IMR-90 (cell line): ENCODE results near the gene TBCD. TPM values are rescaled to one million over a fixed set of nuclear protein-coding genes. Genes with fewer than 3 reads are reported as not detected.

ENCODE experiments used
- ATAC-seq: fragments of 200-7000 bp; cut with Tn5 transposase; 2 replicates; pipeline ENCODE4 v1.9.1; 2020; ENCODE audit warnings: low read depth, mild to moderate bottlenecking, moderate library complexity
- BruUV-seq: library from RNA; stranded (reverse); fragments of 400-500 nt; replicated peaks from 2 replicates; lab custom pipeline; 2021; lab: Mats Ljungman, UMichigan
- CTCF ChIA-PET: fragments of 300-600 bp; formaldehyde crosslinking; extraction: SDS; loops from one replicate; lab custom pipeline; 2021; ENCODE audit warnings: antibody characterized with exemption; lab: Yijun Ruan, JAX
- POLR2A ChIA-PET: fragments of 300-600 bp; sonication (Branson Sonifier 250); formaldehyde crosslinking; loops from one replicate; lab custom pipeline; 2022; ENCODE audit warnings: antibody characterized with exemption; ENCODE audit not compliant: unreplicated experiment; lab: Charles Lee
- DNase-seq: peaks from one replicate; pipeline ENCODE4 v3.0.0; 2013
- H2AFZ ChIP-seq: replicated peaks from 2 replicates; pipeline ENCODE3; 2013; ENCODE audit warnings: low read length, mild to moderate bottlenecking; ENCODE audit not compliant: poor library complexity
- H2AK5ac ChIP-seq: 2 replicates; pipeline ENCODE4 v1.6.1; 2013; ENCODE audit warnings: low read depth, low read length, inconsistent platforms
- H2AK9ac ChIP-seq: replicated peaks from 2 replicates; pipeline ENCODE3; 2013; ENCODE audit warnings: mild to moderate bottlenecking, low read depth, low read length, moderate library complexity; ENCODE audit not compliant: poor library complexity
- H2BK120ac ChIP-seq: 2 replicates; pipeline ENCODE4 v1.6.1; 2013; ENCODE audit warnings: low read depth, low read length, inconsistent platforms
- H2BK15ac ChIP-seq: 3 replicates; pipeline ENCODE4 v1.6.1; 2013; ENCODE audit warnings: low read depth, low read length, inconsistent platforms
- H2BK20ac ChIP-seq: 2 replicates; pipeline ENCODE4 v1.6.1; 2013; ENCODE audit warnings: low read depth, mild to moderate bottlenecking, inconsistent platforms, low read length, moderate library complexity
- H2BK5ac ChIP-seq: 2 replicates; pipeline ENCODE4 v1.6.1; 2013; ENCODE audit warnings: mild to moderate bottlenecking, low read depth, low read length, inconsistent platforms; ENCODE audit not compliant: poor library complexity, severe bottlenecking
- H3K14ac ChIP-seq: replicated peaks from 2 replicates; pipeline ENCODE4 v1.6.1; 2013; ENCODE audit warnings: low read depth, low read length, inconsistent platforms
- H3K18ac ChIP-seq: 2 replicates; pipeline ENCODE4 v1.6.1; 2013; ENCODE audit warnings: low read depth, low read length, control low read depth
- H3K23ac ChIP-seq: 2 replicates; pipeline ENCODE4 v1.6.1; 2013; ENCODE audit warnings: low read depth, low read length, inconsistent platforms
- H3K27ac ChIP-seq: 2 replicates; pipeline ENCODE4 v1.5.1; 2013; ENCODE audit warnings: mild to moderate bottlenecking, control low read depth, low read length; ENCODE audit not compliant: insufficient read depth
- H3K27me3 ChIP-seq: 2 replicates; pipeline ENCODE4 v1.6.1; 2013; ENCODE audit warnings: low read length; ENCODE audit not compliant: control insufficient read depth, insufficient read depth
- H3K36me3 ChIP-seq: 2 replicates; pipeline ENCODE4 v1.6.1; 2013; ENCODE audit warnings: low read length, mixed read lengths; ENCODE audit not compliant: control insufficient read depth, insufficient read depth
- H3K4ac ChIP-seq: 2 replicates; pipeline ENCODE4 v1.6.1; 2013; ENCODE audit warnings: low read depth, low read length, inconsistent platforms
- H3K4me1 ChIP-seq: 2 replicates; pipeline ENCODE4 v1.6.1; 2013; ENCODE audit warnings: low read length, mixed read lengths; ENCODE audit not compliant: control insufficient read depth, insufficient read depth
- H3K4me2 ChIP-seq: 2 replicates; pipeline ENCODE4 v1.6.1; 2013; ENCODE audit warnings: low read depth, mild to moderate bottlenecking, control low read depth, low read length, moderate library complexity
- H3K4me3 ChIP-seq: 2 replicates; pipeline ENCODE4 v1.5.1; 2013; ENCODE audit warnings: low read depth, mild to moderate bottlenecking, control low read depth, low read length, moderate library complexity; ENCODE audit not compliant: insufficient read depth
- H3K56ac ChIP-seq: 2 replicates; pipeline ENCODE4 v1.6.1; 2013; ENCODE audit warnings: low read length, inconsistent platforms; ENCODE audit not compliant: insufficient read depth; ENCODE audit errors: extremely low read depth
- H3K79me1 ChIP-seq, 2 experiments: 2 replicates each; pipeline ENCODE4 v1.6.1; 2013; ENCODE audit warnings: low read length in 2 of 2, inconsistent platforms in 1 of 2, low read depth in 1 of 2
- H3K9ac ChIP-seq: 2 replicates; pipeline ENCODE4 v1.6.1; 2013; ENCODE audit warnings: low read depth, low read length, control low read depth
- H3K9me1 ChIP-seq: 2 replicates; pipeline ENCODE4 v1.6.1; 2013; ENCODE audit warnings: low read length, inconsistent platforms; ENCODE audit not compliant: insufficient read depth
- H3K9me3 ChIP-seq: 2 replicates; pipeline ENCODE4 v1.6.1; 2013; ENCODE audit warnings: low read length; ENCODE audit not compliant: control insufficient read depth, insufficient read depth
- H4K20me1 ChIP-seq: 2 replicates; pipeline ENCODE4 v1.6.1; 2013; ENCODE audit warnings: low read length, inconsistent platforms; ENCODE audit not compliant: insufficient read depth
- H4K5ac ChIP-seq: 2 replicates; pipeline ENCODE4 v1.6.1; 2013; ENCODE audit warnings: mild to moderate bottlenecking, low read depth, low read length, control low read depth
- H4K8ac ChIP-seq, 2 experiments: 2 replicates each; pipeline ENCODE4 v1.6.1; 2013; ENCODE audit warnings: low read depth in 2 of 2, low read length in 2 of 2, control low read depth in 1 of 2, inconsistent platforms in 1 of 2
- H4K91ac ChIP-seq: 2 replicates; pipeline ENCODE4 v1.6.1; 2013; ENCODE audit warnings: low read depth, low read length, inconsistent platforms; ENCODE audit not compliant: insufficient read depth
- CEBPB ChIP-seq: IDR thresholded peaks from 2 replicates; pipeline ENCODE4 v1.6.1; 2012; ENCODE audit warnings: low read depth, low read length, improper control_type of control experiment
- FOS ChIP-seq: fragments of 150-350 bp; IDR thresholded peaks from 2 replicates; pipeline ENCODE4 v1.6.1; 2016; ENCODE audit warnings: low read depth, low read length
- MAFK ChIP-seq: IDR thresholded peaks from 2 replicates; pipeline ENCODE4 v1.6.1; 2012; ENCODE audit warnings: low read depth, low read length, improper control_type of control experiment
- MAZ ChIP-seq: IDR thresholded peaks from 2 replicates; pipeline ENCODE4 v1.6.1; 2012; ENCODE audit warnings: low read depth, mild to moderate bottlenecking, low read length, improper control_type of control experiment, moderate library complexity, borderline replicate concordance
- MXI1 ChIP-seq: IDR thresholded peaks from 2 replicates; pipeline ENCODE4 v1.6.1; 2012; ENCODE audit warnings: low read depth, mild to moderate bottlenecking, low read length, moderate library complexity, borderline replicate concordance
- RAD21 ChIP-seq: IDR thresholded peaks from 2 replicates; pipeline ENCODE4 v1.6.1; 2012; ENCODE audit warnings: low read length, improper control_type of control experiment
- RCOR1 ChIP-seq: IDR thresholded peaks from 2 replicates; pipeline ENCODE4 v1.6.1; 2012; ENCODE audit warnings: mild to moderate bottlenecking, low read length, improper control_type of control experiment; ENCODE audit not compliant: insufficient replicate concordance
- RFX5 ChIP-seq: IDR thresholded peaks from 2 replicates; pipeline ENCODE4 v1.8.0; 2012; ENCODE audit warnings: low read depth, mild to moderate bottlenecking, low read length, moderate library complexity
- SMC3 ChIP-seq: fragments of 150-350 bp; IDR thresholded peaks from 2 replicates; pipeline ENCODE4 v1.6.1; 2016; ENCODE audit warnings: low read depth, mild to moderate bottlenecking, antibody characterized with exemption, low read length, moderate library complexity
- USF2 ChIP-seq: fragments of 150-350 bp; IDR thresholded peaks from 2 replicates; pipeline ENCODE4 v1.6.1; 2017; ENCODE audit warnings: mild to moderate bottlenecking, antibody characterized with exemption, low read length, low read depth
- WGBS, 2 experiments: methylation state at CpG; one replicate each; pipeline versions ENCODE4 v1.1.5 to v1.1.7; 2013; ENCODE audit warnings: missing lambda C conversion rate in 2 of 2; ENCODE audit not compliant: insufficient read length in 1 of 2; ENCODE audit errors: extremely low coverage in 2 of 2; 5-methylcytosine and 5-hydroxymethylcytosine counted together
- dilution Hi-C: fragments of 300-500 bp; cut with HindIII; formaldehyde crosslinking; loops from one replicate; pipeline ENCODE4 v1.14.3; 2018; ENCODE audit warnings: low sequenced_read_pairs; ENCODE audit not compliant: unreplicated experiment
- in situ Hi-C: fragments of 300-500 bp; cut with MboI; formaldehyde crosslinking; loops from 3 replicates; pipeline ENCODE4 v1.14.3; 2019; ENCODE audit warnings: low sequenced_read_pairs, inconsistent platforms, mixed read lengths
- intact Hi-C: fragments of 100-400 bp; cut with micrococcal nuclease; formaldehyde crosslinking; loops from 2 replicates; pipeline ENCODE4 v1.10.0; 2022
- polyA plus RNA-seq, 3 experiments: library from polyadenylated mRNA; depleted of rRNA; stranded (reverse); fragments of >200 nt; gene quantifications; 2 replicates each; pipeline ENCODE4 v1.2.3, GENCODE V29; 2012; ENCODE audit warnings: low replicate concordance in 1 of 3
- total RNA-seq: library from RNA; depleted of rRNA; stranded (reverse); fragments of >200 nt; gene quantifications from 2 replicates; pipeline ENCODE4 v1.2.3, GENCODE V29; 2012
- TF ChIP-seq, protein P1 (sequence below): conservative IDR thresholded peaks from 2 replicates; pipeline ENCODE4 v1.5.1; 2012; ENCODE audit warnings: mild to moderate bottlenecking, low read depth, low read length, improper control_type of control experiment
- TF ChIP-seq, protein P2 (sequence below): fragments of 150-350 bp; IDR thresholded peaks from 2 replicates; pipeline ENCODE4 v1.6.1; 2016; ENCODE audit warnings: low read depth, mild to moderate bottlenecking, low read length, moderate library complexity, borderline replicate concordance

Gene TBCD
- total and polyA plus RNA-seq, 2 of the 4 experiments (the other 2 are of a cell fraction) = 21.9 to 54.5 TPM

DNA sequence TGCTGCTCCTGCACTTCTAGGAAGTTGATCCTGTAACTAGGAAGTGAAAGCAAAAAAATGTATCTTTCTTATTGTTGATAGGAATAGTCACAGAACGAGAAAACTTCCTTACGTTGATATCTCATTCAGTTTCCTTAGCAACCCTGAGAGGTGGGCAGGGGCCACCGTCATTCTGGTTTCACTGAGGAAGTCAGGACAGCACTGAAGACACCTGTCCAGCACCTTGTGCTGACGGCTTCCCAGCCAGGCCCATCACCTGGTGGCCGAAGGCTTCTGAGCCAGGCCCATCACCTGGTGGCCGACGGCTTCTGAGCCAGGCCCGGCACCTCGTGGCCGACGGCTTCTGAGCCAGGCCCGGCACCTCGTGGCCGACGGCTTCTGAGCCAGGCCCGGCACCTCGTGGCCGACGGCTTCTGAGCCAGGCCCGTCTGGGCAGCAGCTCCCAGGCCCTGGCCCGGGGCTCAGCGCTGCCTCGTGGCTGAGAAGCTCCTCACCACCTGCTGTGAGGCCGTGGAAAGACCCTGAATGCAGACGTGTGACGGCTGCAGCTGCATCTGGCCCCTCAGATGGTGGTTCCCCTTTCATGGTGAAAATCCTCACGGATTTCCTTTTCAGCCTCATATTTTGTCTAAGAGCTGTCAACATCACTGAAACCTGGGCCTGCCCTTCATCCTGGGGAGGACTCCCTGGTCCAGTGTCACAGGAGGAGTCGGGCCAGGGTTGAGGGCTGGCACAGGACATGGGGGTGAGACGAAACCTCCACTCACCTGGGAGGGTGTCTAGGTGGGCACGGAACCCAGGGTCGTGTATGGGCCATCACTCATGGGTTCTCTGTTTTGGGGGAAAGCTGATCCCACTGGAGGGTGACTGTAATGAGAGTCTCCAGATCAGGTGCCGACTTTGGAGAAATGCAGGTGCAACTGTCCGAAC, 121.0 kb downstream of the TBCD start:
- H3K56ac ChIP-seq = no peak overlapping the region
- DNase-seq (no peak), ATAC-seq (no peak)
- no peak overlapping the region for H2AFZ ChIP-seq
- no peaks in the 10 kb centered on the region for H3K9me3 ChIP-seq
- WGBS, 2 experiments = 90% methylated on average over 21 of the region's 33 CpGs; no CpG with 5 or more reads in 1 of the 2 experiments
- no peak overlapping the region for H3K23ac ChIP-seq
- ChIA-PET CTCF (no interaction called here), POLR2A (interaction anchor here (0.6 kb wide), 1 partner anchor 91 kb away, joined by 3 read pairs; no protein-coding TSS in a partner anchor)
- H3K79me1 ChIP-seq = peaks cover 3 to 26% of the 10 kb centered on the region in 2 experiments; a peak in 3 of 4 replicates
- BruUV-seq = no TSS peak
- no peak overlapping the region for H3K4ac ChIP-seq
- H3K4me3 ChIP-seq = no peak overlapping the region
- H3K9ac ChIP-seq = no peak overlapping the region
- H3K27ac ChIP-seq = no peak overlapping the region
- no peak overlapping the region for H3K4me2 ChIP-seq
- H3K27me3 ChIP-seq = no peaks in the 10 kb centered on the region
- no peak overlapping the region for H4K8ac ChIP-seq
- dilution Hi-C loops = no loop called here
- in situ Hi-C loops = no loop called here
- H2BK120ac ChIP-seq = no peak overlapping the region
- intact Hi-C loops = no loop called here
- peaks cover 13% of the 10 kb centered on the region for H3K36me3 ChIP-seq
- H3K18ac ChIP-seq = no peak overlapping the region
- H2BK5ac ChIP-seq = no peak overlapping the region
- H4K91ac ChIP-seq = no peak overlapping the region
- H3K9me1 ChIP-seq = no peaks in the 10 kb centered on the region
- no peak overlapping the region for H2BK20ac ChIP-seq
- no peak overlapping the region for H4K5ac ChIP-seq
- H2AK5ac ChIP-seq = no peak overlapping the region
- H3K14ac ChIP-seq = no peak overlapping the region
- H4K20me1 ChIP-seq = no peaks in the 10 kb centered on the region
- TF ChIP-seq MAZ (no peak), FOS (no peak), RAD21 (no peak), RFX5 (no peak), MXI1 (no peak), RCOR1 (no peak), CEBPB (no peak), SMC3 (no peak), USF2 (no peak), MAFK (no peak)
- TF ChIP-seq, protein P1, sequence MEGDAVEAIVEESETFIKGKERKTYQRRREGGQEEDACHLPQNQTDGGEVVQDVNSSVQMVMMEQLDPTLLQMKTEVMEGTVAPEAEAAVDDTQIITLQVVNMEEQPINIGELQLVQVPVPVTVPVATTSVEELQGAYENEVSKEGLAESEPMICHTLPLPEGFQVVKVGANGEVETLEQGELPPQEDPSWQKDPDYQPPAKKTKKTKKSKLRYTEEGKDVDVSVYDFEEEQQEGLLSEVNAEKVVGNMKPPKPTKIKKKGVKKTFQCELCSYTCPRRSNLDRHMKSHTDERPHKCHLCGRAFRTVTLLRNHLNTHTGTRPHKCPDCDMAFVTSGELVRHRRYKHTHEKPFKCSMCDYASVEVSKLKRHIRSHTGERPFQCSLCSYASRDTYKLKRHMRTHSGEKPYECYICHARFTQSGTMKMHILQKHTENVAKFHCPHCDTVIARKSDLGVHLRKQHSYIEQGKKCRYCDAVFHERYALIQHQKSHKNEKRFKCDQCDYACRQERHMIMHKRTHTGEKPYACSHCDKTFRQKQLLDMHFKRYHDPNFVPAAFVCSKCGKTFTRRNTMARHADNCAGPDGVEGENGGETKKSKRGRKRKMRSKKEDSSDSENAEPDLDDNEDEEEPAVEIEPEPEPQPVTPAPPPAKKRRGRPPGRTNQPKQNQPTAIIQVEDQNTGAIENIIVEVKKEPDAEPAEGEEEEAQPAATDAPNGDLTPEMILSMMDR = no peak
- TF ChIP-seq, protein P2, sequence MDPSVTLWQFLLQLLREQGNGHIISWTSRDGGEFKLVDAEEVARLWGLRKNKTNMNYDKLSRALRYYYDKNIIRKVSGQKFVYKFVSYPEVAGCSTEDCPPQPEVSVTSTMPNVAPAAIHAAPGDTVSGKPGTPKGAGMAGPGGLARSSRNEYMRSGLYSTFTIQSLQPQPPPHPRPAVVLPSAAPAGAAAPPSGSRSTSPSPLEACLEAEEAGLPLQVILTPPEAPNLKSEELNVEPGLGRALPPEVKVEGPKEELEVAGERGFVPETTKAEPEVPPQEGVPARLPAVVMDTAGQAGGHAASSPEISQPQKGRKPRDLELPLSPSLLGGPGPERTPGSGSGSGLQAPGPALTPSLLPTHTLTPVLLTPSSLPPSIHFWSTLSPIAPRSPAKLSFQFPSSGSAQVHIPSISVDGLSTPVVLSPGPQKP = no peak
- H2AK9ac ChIP-seq = no peak overlapping the region
- peaks cover 3% of the 10 kb centered on the region; the same call in 1 of the 2 replicates for H3K4me1 ChIP-seq
- H2BK15ac ChIP-seq = no peak overlapping the region
